Measurements from ENCODE around the gene TRHDE.

DNA sequence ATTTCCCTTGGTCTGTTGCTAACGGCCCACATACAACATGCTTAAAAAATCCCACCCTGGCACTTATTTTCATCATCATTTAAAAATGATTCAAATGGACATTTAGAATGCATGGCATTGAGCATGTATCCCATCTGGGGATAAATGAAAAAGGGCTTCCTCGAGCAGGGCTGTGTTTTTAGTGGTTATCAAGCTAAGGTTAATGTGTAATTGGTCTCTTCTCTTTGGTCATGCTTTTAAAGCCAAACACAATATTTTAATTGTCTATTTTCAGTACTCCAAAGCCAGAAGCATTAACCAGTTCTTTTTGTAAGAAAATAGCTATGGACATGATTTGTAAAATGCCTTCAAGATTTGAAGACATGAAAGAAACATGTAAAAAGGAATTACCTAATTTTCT is 1.9 kb upstream of the TRHDE start:
- TF ChIP-seq EZH2 (IDR thresholded peaks at IDR 0.05; ENCODE audit: low read depth), result no peak
- TF ChIP-seq, protein P1, sequence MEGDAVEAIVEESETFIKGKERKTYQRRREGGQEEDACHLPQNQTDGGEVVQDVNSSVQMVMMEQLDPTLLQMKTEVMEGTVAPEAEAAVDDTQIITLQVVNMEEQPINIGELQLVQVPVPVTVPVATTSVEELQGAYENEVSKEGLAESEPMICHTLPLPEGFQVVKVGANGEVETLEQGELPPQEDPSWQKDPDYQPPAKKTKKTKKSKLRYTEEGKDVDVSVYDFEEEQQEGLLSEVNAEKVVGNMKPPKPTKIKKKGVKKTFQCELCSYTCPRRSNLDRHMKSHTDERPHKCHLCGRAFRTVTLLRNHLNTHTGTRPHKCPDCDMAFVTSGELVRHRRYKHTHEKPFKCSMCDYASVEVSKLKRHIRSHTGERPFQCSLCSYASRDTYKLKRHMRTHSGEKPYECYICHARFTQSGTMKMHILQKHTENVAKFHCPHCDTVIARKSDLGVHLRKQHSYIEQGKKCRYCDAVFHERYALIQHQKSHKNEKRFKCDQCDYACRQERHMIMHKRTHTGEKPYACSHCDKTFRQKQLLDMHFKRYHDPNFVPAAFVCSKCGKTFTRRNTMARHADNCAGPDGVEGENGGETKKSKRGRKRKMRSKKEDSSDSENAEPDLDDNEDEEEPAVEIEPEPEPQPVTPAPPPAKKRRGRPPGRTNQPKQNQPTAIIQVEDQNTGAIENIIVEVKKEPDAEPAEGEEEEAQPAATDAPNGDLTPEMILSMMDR (conservative IDR thresholded peaks at IDR 0.05), result no peak

Data from PC-9 (cell line).